ENCODE measurements around the gene FOXD4.
"Not testable (repeated sequence)": the region's sequence is repeated elsewhere in the genome, so short reads cannot be mapped to it uniquely, and the experiment has no call there.

DNA sequence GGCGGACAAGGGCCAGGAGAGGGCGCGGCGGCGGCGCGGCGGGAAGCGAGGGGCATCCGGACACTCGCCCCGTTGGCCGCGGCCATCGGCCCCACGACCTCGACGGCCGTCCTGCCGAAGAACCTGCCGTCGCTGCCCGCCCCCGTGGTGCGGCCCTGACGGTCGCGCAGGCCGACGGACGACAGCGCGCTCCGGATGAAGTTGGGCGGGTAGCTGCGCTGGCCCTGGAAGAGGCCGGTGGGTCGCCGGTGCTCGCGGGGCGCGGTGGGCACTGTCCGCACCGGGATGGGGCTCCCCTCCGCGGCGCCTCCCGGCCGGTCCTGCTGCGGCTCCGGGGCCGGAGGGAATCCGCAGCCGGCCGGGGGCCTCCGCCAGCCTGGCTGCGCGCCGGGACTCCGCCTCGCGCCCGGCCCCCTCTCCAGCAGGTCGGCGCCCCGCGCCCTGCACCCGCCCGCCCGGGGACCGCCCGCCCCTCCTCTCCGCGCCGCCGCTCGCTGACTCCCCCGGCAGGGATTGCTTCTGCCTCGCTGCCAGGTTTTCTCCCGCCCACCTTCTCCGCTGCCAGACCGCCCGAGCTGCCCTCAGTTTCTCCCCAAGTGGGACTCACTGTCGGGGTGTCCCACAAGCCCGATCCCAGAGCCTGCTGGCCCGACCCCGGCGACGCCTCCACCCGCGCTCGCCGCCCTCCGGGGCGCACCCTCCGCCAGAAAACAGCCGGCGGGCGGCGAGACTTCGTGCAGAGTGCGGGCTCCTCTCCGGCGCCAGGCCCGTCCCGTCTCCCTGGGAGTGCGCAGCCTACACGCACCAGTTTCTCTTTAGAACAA, 44.9 kb downstream of the FOXD4 start:
- TF ChIP-seq POLR2AphosphoS5, POLR2A (IDR thresholded peaks at IDR 0.05): not testable (repeated sequence)
- TF ChIP-seq, protein P1, sequence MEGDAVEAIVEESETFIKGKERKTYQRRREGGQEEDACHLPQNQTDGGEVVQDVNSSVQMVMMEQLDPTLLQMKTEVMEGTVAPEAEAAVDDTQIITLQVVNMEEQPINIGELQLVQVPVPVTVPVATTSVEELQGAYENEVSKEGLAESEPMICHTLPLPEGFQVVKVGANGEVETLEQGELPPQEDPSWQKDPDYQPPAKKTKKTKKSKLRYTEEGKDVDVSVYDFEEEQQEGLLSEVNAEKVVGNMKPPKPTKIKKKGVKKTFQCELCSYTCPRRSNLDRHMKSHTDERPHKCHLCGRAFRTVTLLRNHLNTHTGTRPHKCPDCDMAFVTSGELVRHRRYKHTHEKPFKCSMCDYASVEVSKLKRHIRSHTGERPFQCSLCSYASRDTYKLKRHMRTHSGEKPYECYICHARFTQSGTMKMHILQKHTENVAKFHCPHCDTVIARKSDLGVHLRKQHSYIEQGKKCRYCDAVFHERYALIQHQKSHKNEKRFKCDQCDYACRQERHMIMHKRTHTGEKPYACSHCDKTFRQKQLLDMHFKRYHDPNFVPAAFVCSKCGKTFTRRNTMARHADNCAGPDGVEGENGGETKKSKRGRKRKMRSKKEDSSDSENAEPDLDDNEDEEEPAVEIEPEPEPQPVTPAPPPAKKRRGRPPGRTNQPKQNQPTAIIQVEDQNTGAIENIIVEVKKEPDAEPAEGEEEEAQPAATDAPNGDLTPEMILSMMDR (IDR thresholded peaks at IDR 0.05) = peak in 1 of 4 experiments; percentile 4

Measured in gastroesophageal sphincter (tissue), 3 donors.